ENCODE measurements around the gene KLHDC3. TPM values are rescaled to one million over a fixed set of nuclear protein-coding genes. Genes with fewer than 3 reads are reported as not detected.

Gene KLHDC3
- total and polyA plus RNA-seq, 9 of the 15 experiments (the other 6 are each of a cell fraction or from before 2014, with no cell fraction given) = 4.5 to 171 (median 107) TPM

GRCh38 chr6:43013097-43013842 is 779 bp upstream of the KLHDC3 start:
- FAIRE-seq (no peak), ATAC-seq (peak; percentile 20), DNase-seq (ENCODE audit: extremely low read depth in 1 of 4, low spot score in 3 of 4) (peak in 2 of 4 experiments; percentile 73 to 83)
- 2% methylated on average over 23 of the region's 25 CpGs for WGBS (ENCODE audit: insufficient coverage, low coverage, missing lambda C conversion rate)
- Histone ChIP-seq H3K9me1 (ENCODE audit: control insufficient read depth, insufficient read depth, low read length) (no peaks in the 10 kb centered on the region), H3K4me2 (ENCODE audit: insufficient read depth, low read length) (peak overlapping the region; percentile 96), H3K36me3 (ENCODE audit: control insufficient read depth, insufficient read depth, low read length) (peaks cover 70% of the 10 kb centered on the region), H3K4me1 (replicated peaks in 1 of 2; ENCODE audit: control insufficient read depth in 2 of 2, insufficient read depth in 2 of 2, low read length in 2 of 2) (peaks cover 34 to 37% of the 10 kb centered on the region in 2 experiments; a peak in 4 of 5 replicates), H3K9me3 (replicated peaks; ENCODE audit: control insufficient read depth, insufficient read depth, low read depth, low read length) (no peaks in the 10 kb centered on the region), H4K20me1 (replicated peaks; ENCODE audit: control insufficient read depth, insufficient read depth, low read length) (peaks cover 4% of the 10 kb centered on the region; the same call in 1 of the 2 replicates), H3K27ac (ENCODE audit: extremely low read depth, low read depth, low read length) (peak overlapping the region; percentile 74), H3K27me3 (ENCODE audit: control insufficient read depth in 2 of 2, insufficient read depth in 2 of 2, low read length in 2 of 2) (no peaks in the 10 kb centered on the region), H3K4me3 (peak overlapping the region; percentile 79), H2AFZ (ENCODE audit: low read depth, low read length) (peak overlapping the region; percentile 82), H3K9ac (ENCODE audit: insufficient read depth in 1 of 2, low read depth in 2 of 2, low read length in 2 of 2) (peak overlapping the region; percentile 66 to 92), H3K79me2 (ENCODE audit: control insufficient read depth, insufficient read depth, low read length) (peaks cover 49% of the 10 kb centered on the region)
- BruUV-seq (replicated peaks) = no TSS peak
- ChIA-PET POLR2A (interaction anchor here (0.5 to 3.9 kb wide), 28 partner anchors 9 to 1389 kb away, joined by 3 to 23 read pairs (median 4); partner anchors contain the start of genes CNPY3, CUL7, KLC4 and MRPL2), CTCF (ENCODE audit: low intra/inter-chr PET ratio) (no interaction called here)
- in situ Hi-C loops (cut with MboI) = no loop called here
- intact Hi-C loops (cut with micrococcal nuclease) = no loop called here
- TF ChIP-seq HLTF (IDR thresholded peaks at IDR 0.05) = peak; percentile 80; the same call in 1 of the 2 replicates
- TF ChIP-seq ZFX (CRISPR knock-in tag; IDR thresholded peaks at IDR 0.05) = peak; percentile 72; the same call in 1 of the 2 replicates
- TF ChIP-seq RBM25 (IDR thresholded peaks at IDR 0.05; ENCODE audit: low read depth, low read length, severe bottlenecking) = no peak
- 0 out of 2 replicates have a peak, but pooled peaks have one; percentile 64 for TF ChIP-seq NBN (IDR thresholded peaks at IDR 0.05; ENCODE audit: low read depth)
- TF ChIP-seq ZNF3 (CRISPR knock-in tag; IDR thresholded peaks at IDR 0.05) = no peak
- TF ChIP-seq BCOR (IDR thresholded peaks at IDR 0.05) = no peak
- TF ChIP-seq CBX8 (IDR thresholded peaks at IDR 0.05; ENCODE audit: borderline replicate concordance, extremely low read depth, low read depth, low read length, poor library complexity, severe bottlenecking) = no peak
- peak; percentile 12; the same call in 1 of the 2 replicates for TF ChIP-seq PML (IDR thresholded peaks at IDR 0.05; ENCODE audit: low read length)
- peak; percentile 90; the same call in 1 of the 2 replicates for TF ChIP-seq GTF2E2 (tag; IDR thresholded peaks at IDR 0.05)
- TF ChIP-seq MEIS2 (IDR thresholded peaks at IDR 0.05; ENCODE audit: partially characterized antibody) = no peak
- no peak for TF ChIP-seq BCL6 (CRISPR knock-in tag; IDR thresholded peaks at IDR 0.05)
- TF ChIP-seq ETV6 (IDR thresholded peaks at IDR 0.05; ENCODE audit: borderline replicate concordance in 1 of 2, low read depth in 2 of 2, low read length in 1 of 2) = 0 out of 4 replicates have a peak, but pooled peaks of 1 of the 2 experiments have one; percentile 22
- peak; percentile 18; the same call in 1 of the 2 replicates for TF ChIP-seq ETV6 (CRISPR knock-in tag; IDR thresholded peaks at IDR 0.05; ENCODE audit: borderline replicate concordance)
- TF ChIP-seq ZBTB43 (CRISPR knock-in tag; IDR thresholded peaks at IDR 0.05) = 0 out of 2 replicates have a peak, but pooled peaks have one; percentile 35
- TF ChIP-seq SMARCE1 (IDR thresholded peaks at IDR 0.05) = 0 out of 2 replicates have a peak, but pooled peaks have one; percentile 59
- no peak for TF ChIP-seq NR1H2 (CRISPR knock-in tag; IDR thresholded peaks at IDR 0.05)
- no peak; a peak in 1 of 3 replicates for TF ChIP-seq CBX3 (IDR thresholded peaks at IDR 0.05; ENCODE audit: borderline replicate concordance in 1 of 2, low read length in 2 of 2)
